Measurements from ENCODE around the gene ATP1A2. TPM values are rescaled to one million over a fixed set of nuclear protein-coding genes. Genes with fewer than 3 reads are reported as not detected.

The ATP1A2 gene
- total RNA-seq, 1 experiment from 2014 or later, result 23.2 TPM

- TF ChIP-seq, protein P1, sequence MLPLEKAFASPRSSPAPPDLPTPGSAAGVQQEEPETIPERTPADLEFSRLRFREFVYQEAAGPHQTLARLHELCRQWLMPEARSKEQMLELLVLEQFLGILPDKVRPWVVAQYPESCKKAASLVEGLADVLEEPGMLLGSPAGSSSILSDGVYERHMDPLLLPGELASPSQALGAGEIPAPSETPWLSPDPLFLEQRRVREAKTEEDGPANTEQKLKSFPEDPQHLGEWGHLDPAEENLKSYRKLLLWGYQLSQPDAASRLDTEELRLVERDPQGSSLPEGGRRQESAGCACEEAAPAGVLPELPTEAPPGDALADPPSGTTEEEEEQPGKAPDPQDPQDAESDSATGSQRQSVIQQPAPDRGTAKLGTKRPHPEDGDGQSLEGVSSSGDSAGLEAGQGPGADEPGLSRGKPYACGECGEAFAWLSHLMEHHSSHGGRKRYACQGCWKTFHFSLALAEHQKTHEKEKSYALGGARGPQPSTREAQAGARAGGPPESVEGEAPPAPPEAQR (CRISPR knock-in tag; IDR thresholded peaks at IDR 0.05), result no peak
- no peak for TF ChIP-seq RORB (CRISPR knock-in tag; IDR thresholded peaks at IDR 0.05)
These were observed 40.7 kb upstream of the ATP1A2 start (continued) for GRCh38 chr1:160074865-160075264.

DNA sequence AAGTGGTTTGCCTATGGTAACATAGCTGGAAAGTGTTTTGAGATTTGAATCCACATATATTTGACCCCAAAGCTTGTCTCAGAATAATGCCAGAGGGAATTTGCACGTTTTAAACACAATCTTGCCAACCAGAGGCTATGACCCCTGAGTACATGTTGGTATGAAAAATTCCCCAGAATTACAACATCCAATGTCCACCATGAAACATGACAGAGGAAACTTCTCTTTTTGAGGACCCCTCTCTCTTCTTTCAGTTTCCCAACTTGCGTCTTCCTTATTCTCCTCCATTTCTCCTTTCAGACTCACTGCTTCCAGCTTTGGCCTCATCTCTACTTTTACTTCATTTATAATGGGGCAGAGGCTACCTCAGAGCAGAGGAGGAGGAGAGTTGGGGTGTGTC is 39.7 kb upstream of the ATP1A2 start:
- no peak overlapping the region for H3K27ac Mint-ChIP-seq
- H3K9me3 Mint-ChIP-seq, result no peaks in the 10 kb centered on the region
- ChIA-PET CTCF (interaction anchor here (0.9 to 29.5 kb wide), 3 partner anchors 11 to 176 kb away, joined by 3 to 978 read pairs (median 32); no protein-coding TSS in a partner anchor), POLR2A (no interaction called here)
- ATAC-seq (no peak), DNase-seq (ENCODE audit: low spot score) (no peak)
- TF ChIP-seq CREM (CRISPR knock-in tag; IDR thresholded peaks at IDR 0.05) (no peak), RELA (CRISPR knock-in tag; IDR thresholded peaks at IDR 0.05; ENCODE audit: borderline replicate concordance) (no peak), RORB (CRISPR knock-in tag; IDR thresholded peaks at IDR 0.05) (no peak), NFYB (CRISPR knock-in tag; conservative IDR thresholded peaks at IDR 0.05; ENCODE audit: low read depth) (no peak), CBFB (CRISPR knock-in tag; IDR thresholded peaks at IDR 0.05; ENCODE audit: low read depth) (no peak), FOXK1 (CRISPR knock-in tag; IDR thresholded peaks at IDR 0.05) (no peak), ZNF121 (CRISPR knock-in tag; IDR thresholded peaks at IDR 0.05) (no peak), ATF2 (CRISPR knock-in tag; IDR thresholded peaks at IDR 0.05; ENCODE audit: borderline replicate concordance, low read depth) (no peak), FOXJ3 (CRISPR knock-in tag; IDR thresholded peaks at IDR 0.05; ENCODE audit: borderline replicate concordance) (no peak), USF2 (CRISPR knock-in tag; IDR thresholded peaks at IDR 0.05) (no peak), ZNF532 (CRISPR knock-in tag; IDR thresholded peaks at IDR 0.05; ENCODE audit: borderline replicate concordance) (no peak)
- TF ChIP-seq, protein P2, sequence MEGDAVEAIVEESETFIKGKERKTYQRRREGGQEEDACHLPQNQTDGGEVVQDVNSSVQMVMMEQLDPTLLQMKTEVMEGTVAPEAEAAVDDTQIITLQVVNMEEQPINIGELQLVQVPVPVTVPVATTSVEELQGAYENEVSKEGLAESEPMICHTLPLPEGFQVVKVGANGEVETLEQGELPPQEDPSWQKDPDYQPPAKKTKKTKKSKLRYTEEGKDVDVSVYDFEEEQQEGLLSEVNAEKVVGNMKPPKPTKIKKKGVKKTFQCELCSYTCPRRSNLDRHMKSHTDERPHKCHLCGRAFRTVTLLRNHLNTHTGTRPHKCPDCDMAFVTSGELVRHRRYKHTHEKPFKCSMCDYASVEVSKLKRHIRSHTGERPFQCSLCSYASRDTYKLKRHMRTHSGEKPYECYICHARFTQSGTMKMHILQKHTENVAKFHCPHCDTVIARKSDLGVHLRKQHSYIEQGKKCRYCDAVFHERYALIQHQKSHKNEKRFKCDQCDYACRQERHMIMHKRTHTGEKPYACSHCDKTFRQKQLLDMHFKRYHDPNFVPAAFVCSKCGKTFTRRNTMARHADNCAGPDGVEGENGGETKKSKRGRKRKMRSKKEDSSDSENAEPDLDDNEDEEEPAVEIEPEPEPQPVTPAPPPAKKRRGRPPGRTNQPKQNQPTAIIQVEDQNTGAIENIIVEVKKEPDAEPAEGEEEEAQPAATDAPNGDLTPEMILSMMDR (IDR thresholded peaks at IDR 0.05), result no peak
- TF ChIP-seq, protein P3, sequence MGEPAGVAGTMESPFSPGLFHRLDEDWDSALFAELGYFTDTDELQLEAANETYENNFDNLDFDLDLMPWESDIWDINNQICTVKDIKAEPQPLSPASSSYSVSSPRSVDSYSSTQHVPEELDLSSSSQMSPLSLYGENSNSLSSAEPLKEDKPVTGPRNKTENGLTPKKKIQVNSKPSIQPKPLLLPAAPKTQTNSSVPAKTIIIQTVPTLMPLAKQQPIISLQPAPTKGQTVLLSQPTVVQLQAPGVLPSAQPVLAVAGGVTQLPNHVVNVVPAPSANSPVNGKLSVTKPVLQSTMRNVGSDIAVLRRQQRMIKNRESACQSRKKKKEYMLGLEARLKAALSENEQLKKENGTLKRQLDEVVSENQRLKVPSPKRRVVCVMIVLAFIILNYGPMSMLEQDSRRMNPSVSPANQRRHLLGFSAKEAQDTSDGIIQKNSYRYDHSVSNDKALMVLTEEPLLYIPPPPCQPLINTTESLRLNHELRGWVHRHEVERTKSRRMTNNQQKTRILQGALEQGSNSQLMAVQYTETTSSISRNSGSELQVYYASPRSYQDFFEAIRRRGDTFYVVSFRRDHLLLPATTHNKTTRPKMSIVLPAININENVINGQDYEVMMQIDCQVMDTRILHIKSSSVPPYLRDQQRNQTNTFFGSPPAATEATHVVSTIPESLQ (CRISPR knock-in tag; IDR thresholded peaks at IDR 0.05), result no peak
- H3K36me3 Mint-ChIP-seq, result no peaks in the 10 kb centered on the region
- H3K4me3 Mint-ChIP-seq, result no peak overlapping the region
- peaks cover 80% of the 10 kb centered on the region for H3K27me3 Mint-ChIP-seq (ENCODE audit: low read depth)
- H3K4me1 Mint-ChIP-seq, result peaks cover 5% of the 10 kb centered on the region

All from WTC11 (cell line).